PFSK-1 (cell line): ENCODE data around the gene TENM3.

Experiments used
- POLR2AphosphoS5 ChIP-seq: IDR thresholded peaks from 2 replicates; pipeline ENCODE4 v1.6.1; 2012; ENCODE audit warnings: low read depth, mild to moderate bottlenecking, control low read depth, low read length, moderate library complexity
- TAF1 ChIP-seq: IDR thresholded peaks from 2 replicates; pipeline ENCODE4 v1.6.1; 2012; ENCODE audit warnings: low read length, control low read depth, borderline replicate concordance; ENCODE audit not compliant: insufficient read depth
- TF ChIP-seq, protein P1 (sequence below), 2 experiments: IDR thresholded peaks; 2 replicates each; pipeline versions ENCODE4 v1.6.1 to v1.8.0; 2011 to 2012; ENCODE audit warnings: low read depth in 2 of 2, low read length in 2 of 2, control low read depth in 1 of 2, inconsistent platforms in 1 of 2, mild to moderate bottlenecking in 1 of 2, moderate library complexity in 1 of 2; ENCODE audit not compliant: insufficient read depth in 1 of 2

DNA sequence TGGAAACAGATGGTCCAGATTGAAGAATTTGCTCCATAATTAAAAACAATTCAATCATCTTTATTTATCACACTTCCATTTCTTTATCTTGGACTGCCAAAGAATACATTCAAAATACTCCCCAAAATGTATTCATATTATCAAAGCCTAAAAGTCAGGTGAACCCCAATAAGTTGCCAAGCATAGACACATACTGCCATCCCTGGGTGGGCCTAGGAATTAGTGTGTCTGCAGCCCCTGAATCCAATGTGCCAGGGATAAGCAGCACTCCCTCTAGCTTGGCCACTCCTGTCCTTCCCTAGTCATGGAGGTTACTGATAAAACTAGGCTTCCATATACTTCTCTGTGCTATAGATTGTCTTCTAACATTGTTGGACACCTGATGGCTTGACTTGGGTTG, 199.9 kb downstream of the TENM3 start:
- TF ChIP-seq POLR2AphosphoS5 (no peak), TAF1 (no peak)
- TF ChIP-seq, protein P1, sequence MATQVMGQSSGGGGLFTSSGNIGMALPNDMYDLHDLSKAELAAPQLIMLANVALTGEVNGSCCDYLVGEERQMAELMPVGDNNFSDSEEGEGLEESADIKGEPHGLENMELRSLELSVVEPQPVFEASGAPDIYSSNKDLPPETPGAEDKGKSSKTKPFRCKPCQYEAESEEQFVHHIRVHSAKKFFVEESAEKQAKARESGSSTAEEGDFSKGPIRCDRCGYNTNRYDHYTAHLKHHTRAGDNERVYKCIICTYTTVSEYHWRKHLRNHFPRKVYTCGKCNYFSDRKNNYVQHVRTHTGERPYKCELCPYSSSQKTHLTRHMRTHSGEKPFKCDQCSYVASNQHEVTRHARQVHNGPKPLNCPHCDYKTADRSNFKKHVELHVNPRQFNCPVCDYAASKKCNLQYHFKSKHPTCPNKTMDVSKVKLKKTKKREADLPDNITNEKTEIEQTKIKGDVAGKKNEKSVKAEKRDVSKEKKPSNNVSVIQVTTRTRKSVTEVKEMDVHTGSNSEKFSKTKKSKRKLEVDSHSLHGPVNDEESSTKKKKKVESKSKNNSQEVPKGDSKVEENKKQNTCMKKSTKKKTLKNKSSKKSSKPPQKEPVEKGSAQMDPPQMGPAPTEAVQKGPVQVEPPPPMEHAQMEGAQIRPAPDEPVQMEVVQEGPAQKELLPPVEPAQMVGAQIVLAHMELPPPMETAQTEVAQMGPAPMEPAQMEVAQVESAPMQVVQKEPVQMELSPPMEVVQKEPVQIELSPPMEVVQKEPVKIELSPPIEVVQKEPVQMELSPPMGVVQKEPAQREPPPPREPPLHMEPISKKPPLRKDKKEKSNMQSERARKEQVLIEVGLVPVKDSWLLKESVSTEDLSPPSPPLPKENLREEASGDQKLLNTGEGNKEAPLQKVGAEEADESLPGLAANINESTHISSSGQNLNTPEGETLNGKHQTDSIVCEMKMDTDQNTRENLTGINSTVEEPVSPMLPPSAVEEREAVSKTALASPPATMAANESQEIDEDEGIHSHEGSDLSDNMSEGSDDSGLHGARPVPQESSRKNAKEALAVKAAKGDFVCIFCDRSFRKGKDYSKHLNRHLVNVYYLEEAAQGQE (IDR thresholded peaks at IDR 0.05; ENCODE audit: insufficient read depth in 1 of 2, low read depth in 2 of 2, low read length in 2 of 2), result no peak
